SK-N-SH (cell line): ENCODE results near the gene PKP1. TPM values are rescaled to one million over a fixed set of nuclear protein-coding genes. Genes with fewer than 3 reads are reported as not detected.

ENCODE experiments used
- CTCF ChIA-PET: fragments of 300-600, 350-600 bp; formaldehyde crosslinking; extraction: SDS; loops from one replicate; lab custom pipeline; 2021; lab: Yijun Ruan, JAX
- POLR2A ChIA-PET: fragments of 350-600 bp; sonication (Branson Sonifier 250); formaldehyde crosslinking; extraction: SDS; loops from one replicate; lab custom pipeline; 2020; ENCODE audit warnings: antibody characterized with exemption, inconsistent platforms; lab: Yijun Ruan, JAX
- DNase-seq: peaks from one replicate; pipeline ENCODE4 v3.0.0; 2012
- H2AFZ ChIP-seq: fragments of 200-600 bp; sonication (generic); 2 replicates; pipeline ENCODE4 v1.8.1; 2016; ENCODE audit warnings: antibody characterized with exemption, mild to moderate bottlenecking, low read depth
- H3F3A ChIP-seq: fragments of 200-600 bp; sonication (generic); replicated peaks from 2 replicates; pipeline ENCODE3; 2016; ENCODE audit warnings: antibody characterized with exemption, mild to moderate bottlenecking; ENCODE audit not compliant: insufficient read depth
- H3K27ac ChIP-seq, 2 experiments: fragments of 200-500 bp in 1 of 2; fragments of 200-600 bp in 1 of 2; sonication (Bioruptor generic) in 1 of 2; sonication (generic), shearing (Covaris generic) in 1 of 2; 2 replicates each; pipeline versions ENCODE4 v1.5.1 to v1.6.1; 2014 to 2016; ENCODE audit warnings: low read depth in 2 of 2, inconsistent platforms in 1 of 2, low read length in 1 of 2, mild to moderate bottlenecking in 1 of 2, mixed read lengths in 1 of 2
- H3K27me3 ChIP-seq: fragments of 200-600 bp; sonication (generic), shearing (Covaris generic); 2 replicates; pipeline ENCODE4 v1.6.1; 2016; ENCODE audit warnings: mixed run types; ENCODE audit not compliant: insufficient read depth
- H3K36me3 ChIP-seq, 2 experiments: fragments of 200-500 bp in 1 of 2; fragments of 200-600 bp in 1 of 2; sonication (Bioruptor generic) in 1 of 2; sonication (generic) in 1 of 2; replicated peaks in 1 of 2; 2 replicates each; pipeline versions ENCODE3 to v1.5.1; 2014 to 2016; ENCODE audit warnings: low read length in 1 of 2, mild to moderate bottlenecking in 1 of 2; ENCODE audit not compliant: insufficient read depth in 2 of 2, control insufficient read depth in 1 of 2
- H3K4me1 ChIP-seq, 2 experiments: fragments of 200-500 bp in 1 of 2; fragments of 200-600 bp in 1 of 2; sonication (Bioruptor generic) in 1 of 2; sonication (generic), shearing (Covaris generic) in 1 of 2; 2 replicates each; pipeline versions ENCODE4 v1.5.1 to v1.6.1; 2014 to 2016; ENCODE audit warnings: low read depth in 1 of 2, low read length in 1 of 2, mixed run types in 1 of 2; ENCODE audit not compliant: insufficient read depth in 2 of 2, control insufficient read depth in 1 of 2
- H3K4me2 ChIP-seq: fragments of 200-600 bp; sonication (generic), shearing (Covaris generic); 2 replicates; pipeline ENCODE4 v1.6.1; 2017; ENCODE audit warnings: mixed run types
- H3K4me3 ChIP-seq, 2 experiments: fragments of 200-500 bp in 1 of 2; fragments of 200-600 bp in 1 of 2; sonication (Bioruptor generic) in 1 of 2; sonication (generic), shearing (Covaris generic) in 1 of 2; 2 replicates each; pipeline versions ENCODE4 v1.5.1 to v1.8.1; 2014 to 2016; ENCODE audit warnings: low read depth in 2 of 2, inconsistent platforms in 1 of 2, low read length in 1 of 2, mild to moderate bottlenecking in 1 of 2, mixed read lengths in 1 of 2, moderate library complexity in 1 of 2
- H3K79me2 ChIP-seq: fragments of 200-600 bp; sonication (generic); 2 replicates; pipeline ENCODE4 v1.8.1; 2017; ENCODE audit warnings: mild to moderate bottlenecking; ENCODE audit not compliant: insufficient read depth
- H3K9ac ChIP-seq: fragments of 200-600 bp; sonication (generic); 2 replicates; pipeline ENCODE4 v1.6.1; 2017; ENCODE audit warnings: mixed run types
- H3K9me2 ChIP-seq: fragments of 200-600 bp; sonication (generic); 2 replicates; pipeline ENCODE4 v1.6.1; 2017; ENCODE audit warnings: mixed run types
- H3K9me3 ChIP-seq: fragments of 200-600 bp; sonication (generic); 2 replicates; pipeline ENCODE4 v1.6.1; 2017; ENCODE audit warnings: mixed run types, mild to moderate bottlenecking, moderate library complexity
- H4K20me1 ChIP-seq: fragments of 200-600 bp; sonication (generic); 2 replicates; pipeline ENCODE4 v1.6.1; 2017; ENCODE audit warnings: mild to moderate bottlenecking, mixed run types; ENCODE audit not compliant: insufficient read depth
- CHD2 ChIP-seq: fragments of 150-350 bp; IDR thresholded peaks from 2 replicates; pipeline ENCODE4 v1.6.1; 2018; ENCODE audit warnings: low read length; ENCODE audit not compliant: partially characterized antibody
- EP300 ChIP-seq, 2 experiments: IDR thresholded peaks; 2 replicates each; pipeline versions ENCODE4 v1.4.0 to v1.6.1; 2012; ENCODE audit warnings: borderline replicate concordance in 1 of 2, low read depth in 1 of 2, low read length in 1 of 2
- FOXM1 ChIP-seq: IDR thresholded peaks from 2 replicates; pipeline ENCODE4 v1.4.0; 2012; ENCODE audit warnings: low read depth, mild to moderate bottlenecking
- GATA2 ChIP-seq: sonication (generic); formaldehyde crosslinking; IDR thresholded peaks from 2 replicates; pipeline ENCODE4 v1.5.0; 2020; ENCODE audit warnings: mild to moderate bottlenecking, missing genetic modification reagents
- MEF2A ChIP-seq: IDR thresholded peaks from 2 replicates; pipeline ENCODE4 v1.4.0; 2012; ENCODE audit warnings: low read depth, borderline replicate concordance
- MXI1 ChIP-seq: IDR thresholded peaks from 2 replicates; pipeline ENCODE4 v1.6.1; 2012; ENCODE audit warnings: mild to moderate bottlenecking, low read depth, low read length, improper control_type of control experiment
- NFIC ChIP-seq: IDR thresholded peaks from 2 replicates; pipeline ENCODE4 v1.4.0; 2012; ENCODE audit warnings: borderline replicate concordance
- RAD21 ChIP-seq: IDR thresholded peaks from 2 replicates; pipeline ENCODE4 v1.6.1; 2012; ENCODE audit warnings: mild to moderate bottlenecking, low read length
- REST ChIP-seq: IDR thresholded peaks from 2 replicates; pipeline ENCODE4 v1.6.1; 2012; ENCODE audit warnings: mild to moderate bottlenecking, low read depth, low read length, moderate library complexity
- RFX5 ChIP-seq: IDR thresholded peaks from 2 replicates; pipeline ENCODE4 v1.6.1; 2012; ENCODE audit warnings: mild to moderate bottlenecking, improper control_type of control experiment, low read length
- RXRA ChIP-seq: IDR thresholded peaks from 2 replicates; pipeline ENCODE4 v1.4.0; 2012; ENCODE audit warnings: low read depth, mild to moderate bottlenecking, borderline replicate concordance
- SIN3A ChIP-seq: IDR thresholded peaks from 2 replicates; pipeline ENCODE4 v1.6.1; 2012; ENCODE audit warnings: low read depth, mild to moderate bottlenecking, low read length, moderate library complexity, borderline replicate concordance
- SMC3 ChIP-seq: IDR thresholded peaks from 2 replicates; pipeline ENCODE4 v1.6.1; 2012; ENCODE audit warnings: low read depth, low read length, improper control_type of control experiment
- TAF1 ChIP-seq: IDR thresholded peaks from 2 replicates; pipeline ENCODE4 v1.6.1; 2012; ENCODE audit warnings: low read depth, mild to moderate bottlenecking, low read length, moderate library complexity, borderline replicate concordance
- YY1 ChIP-seq: IDR thresholded peaks from 2 replicates; pipeline ENCODE4 v1.4.0; 2012; ENCODE audit warnings: low read depth, mild to moderate bottlenecking
- WGBS: methylation state at CpG from one replicate; pipeline ENCODE4 v1.1.6; 2017; ENCODE audit warnings: low lambda C conversion rate; 5-methylcytosine and 5-hydroxymethylcytosine counted together
- polyA plus RNA-seq, 3 experiments: library from polyadenylated mRNA; depleted of rRNA; stranded (reverse); fragments of >200 nt; gene quantifications; 2 replicates each; pipeline ENCODE4 v1.2.3, GENCODE V29; 2012
- TF ChIP-seq, protein P1 (sequence below): fragments of 150-350 bp; IDR thresholded peaks from 2 replicates; pipeline ENCODE4 v1.6.1; 2016; ENCODE audit warnings: mild to moderate bottlenecking, low read depth, low read length
- TF ChIP-seq, protein P2 (sequence below): fragments of 150-350 bp; IDR thresholded peaks from 2 replicates; pipeline ENCODE4 v1.6.1; 2017; ENCODE audit warnings: antibody characterized with exemption, low read length, low read depth, borderline replicate concordance
- TF ChIP-seq, protein P3 (sequence below): IDR thresholded peaks from 2 replicates; pipeline ENCODE4; 2012
- TF ChIP-seq, protein P4 (sequence below): IDR thresholded peaks from 2 replicates; pipeline ENCODE4 v1.4.0; 2012; ENCODE audit warnings: low read depth

Gene PKP1
- polyA plus RNA-seq, 1 of the 3 experiments (the other 2 are of a cell fraction) = not detected

- WGBS = 45% methylated on average over 4 of the region's 4 CpGs
- no peak overlapping the region for H3K27ac ChIP-seq
- peaks cover 41 to 46% of the 10 kb centered on the region in 2 experiments; a peak in 3 of 4 replicates for H3K4me1 ChIP-seq
- H3K36me3 ChIP-seq = no peaks in the 10 kb centered on the region
- H3K9ac ChIP-seq = no peak overlapping the region
- H3K79me2 ChIP-seq = no peaks in the 10 kb centered on the region
- no peak overlapping the region for H3K4me3 ChIP-seq
- CTCF ChIA-PET = interaction anchor here (1.1 to 13.1 kb wide), 9 partner anchors 10 to 202 kb away, joined by 3 to 126 read pairs (median 14); no protein-coding TSS in a partner anchor
- no peaks in the 10 kb centered on the region for H3K9me2 ChIP-seq
- H3F3A ChIP-seq = peaks cover 7% of the 10 kb centered on the region
- H3K4me2 ChIP-seq = no peak overlapping the region
- no peak for TF ChIP-seq RFX5
- TF ChIP-seq, protein P1, sequence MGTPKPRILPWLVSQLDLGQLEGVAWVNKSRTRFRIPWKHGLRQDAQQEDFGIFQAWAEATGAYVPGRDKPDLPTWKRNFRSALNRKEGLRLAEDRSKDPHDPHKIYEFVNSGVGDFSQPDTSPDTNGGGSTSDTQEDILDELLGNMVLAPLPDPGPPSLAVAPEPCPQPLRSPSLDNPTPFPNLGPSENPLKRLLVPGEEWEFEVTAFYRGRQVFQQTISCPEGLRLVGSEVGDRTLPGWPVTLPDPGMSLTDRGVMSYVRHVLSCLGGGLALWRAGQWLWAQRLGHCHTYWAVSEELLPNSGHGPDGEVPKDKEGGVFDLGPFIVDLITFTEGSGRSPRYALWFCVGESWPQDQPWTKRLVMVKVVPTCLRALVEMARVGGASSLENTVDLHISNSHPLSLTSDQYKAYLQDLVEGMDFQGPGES = no peak
- no peak for TF ChIP-seq TAF1
- no peak for TF ChIP-seq SMC3
- TF ChIP-seq EP300 (IDR thresholded peaks at IDR 0.05; ENCODE audit: borderline replicate concordance in 1 of 2, low read depth in 1 of 2, low read length in 1 of 2) = no peak
- no peak for TF ChIP-seq REST
- TF ChIP-seq FOXM1 = no peak
- no peak for TF ChIP-seq MXI1
- TF ChIP-seq, protein P2, sequence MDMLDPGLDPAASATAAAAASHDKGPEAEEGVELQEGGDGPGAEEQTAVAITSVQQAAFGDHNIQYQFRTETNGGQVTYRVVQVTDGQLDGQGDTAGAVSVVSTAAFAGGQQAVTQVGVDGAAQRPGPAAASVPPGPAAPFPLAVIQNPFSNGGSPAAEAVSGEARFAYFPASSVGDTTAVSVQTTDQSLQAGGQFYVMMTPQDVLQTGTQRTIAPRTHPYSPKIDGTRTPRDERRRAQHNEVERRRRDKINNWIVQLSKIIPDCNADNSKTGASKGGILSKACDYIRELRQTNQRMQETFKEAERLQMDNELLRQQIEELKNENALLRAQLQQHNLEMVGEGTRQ = no peak
- TF ChIP-seq GATA2 = no peak
- TF ChIP-seq NFIC = no peak
- TF ChIP-seq MEF2A = no peak
- TF ChIP-seq SIN3A = no peak
- TF ChIP-seq RXRA = no peak
- TF ChIP-seq, protein P3, sequence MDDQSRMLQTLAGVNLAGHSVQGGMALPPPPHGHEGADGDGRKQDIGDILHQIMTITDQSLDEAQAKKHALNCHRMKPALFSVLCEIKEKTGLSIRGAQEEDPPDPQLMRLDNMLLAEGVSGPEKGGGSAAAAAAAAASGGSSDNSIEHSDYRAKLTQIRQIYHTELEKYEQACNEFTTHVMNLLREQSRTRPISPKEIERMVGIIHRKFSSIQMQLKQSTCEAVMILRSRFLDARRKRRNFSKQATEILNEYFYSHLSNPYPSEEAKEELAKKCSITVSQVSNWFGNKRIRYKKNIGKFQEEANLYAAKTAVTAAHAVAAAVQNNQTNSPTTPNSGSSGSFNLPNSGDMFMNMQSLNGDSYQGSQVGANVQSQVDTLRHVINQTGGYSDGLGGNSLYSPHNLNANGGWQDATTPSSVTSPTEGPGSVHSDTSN = no peak
- TF ChIP-seq, protein P4, sequence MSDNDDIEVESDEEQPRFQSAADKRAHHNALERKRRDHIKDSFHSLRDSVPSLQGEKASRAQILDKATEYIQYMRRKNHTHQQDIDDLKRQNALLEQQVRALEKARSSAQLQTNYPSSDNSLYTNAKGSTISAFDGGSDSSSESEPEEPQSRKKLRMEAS = no peak
- no peak for TF ChIP-seq CHD2
- TF ChIP-seq YY1 = no peak
- no peak for TF ChIP-seq RAD21
- DNase-seq = no peak
- H3K27me3 ChIP-seq = no peaks in the 10 kb centered on the region
- POLR2A ChIA-PET = no interaction called here
- H2AFZ ChIP-seq = no peak overlapping the region
- H4K20me1 ChIP-seq = no peaks in the 10 kb centered on the region
- no peaks in the 10 kb centered on the region for H3K9me3 ChIP-seq
Measured at GRCh38 chr1:201310986-201311355, 27.7 kb downstream of the PKP1 start.
